Fibroblast of skin of left biceps (primary cell): ENCODE measurements around the gene CLK2.
A peak's percentile ranks its signal among the peaks of the same experiment; 100 is the strongest.

Source experiments
- DNase-seq, 2 experiments: peaks; one replicate each; pipeline ENCODE4 v3.0.0-alpha.2; 2013; ENCODE audit warnings: low read depth in 2 of 2

CLK2 gene

GRCh38 chr1:155273343-155274245, at the start of gene CLK2:
CLK2 (minus strand) TSS chr1:155273504; CDS start chr1:155270977, 2,527 bp downstream.
- DNase-seq: peak; percentile 86

GRCh38 chr1:155322571-155322952, 49.3 kb upstream of the CLK2 start:
- DNase-seq: no peak

- DNase-seq: no peak
These were observed 48.6 kb upstream of the CLK2 start for GRCh38 chr1:155321639-155322503.

- peak in 1 of 2 experiments; percentile 17 for DNase-seq
These were observed 47.6 kb upstream of the CLK2 start, which contains the start of gene RUSC1 for GRCh38 chr1:155320661-155321617. RUSC1 (plus strand) TSS chr1:155320894; CDS start chr1:155321774, 880 bp downstream.

- no peak for DNase-seq
These were observed 46.9 kb upstream of the CLK2 start for GRCh38 chr1:155320252-155320651.

- no peak for DNase-seq
These were observed 46.2 kb upstream of the CLK2 start for GRCh38 chr1:155319536-155319935.

GRCh38 chr1:155318082-155318481, 44.8 kb upstream of the CLK2 start:
- DNase-seq: no peak

- DNase-seq: no peak
These were observed 43.6 kb upstream of the CLK2 start for GRCh38 chr1:155316922-155317321.

GRCh38 chr1:155313261-155313660, 40.0 kb upstream of the CLK2 start:
- no peak for DNase-seq

- DNase-seq: no peak
These were observed 36.2 kb upstream of the CLK2 start for GRCh38 chr1:155309423-155310021.

- DNase-seq: peak; percentile 96
These were observed 35.5 kb upstream of the CLK2 start, which contains the start of gene FDPS for GRCh38 chr1:155308493-155309422. FDPS (plus strand) TSS chr1:155308866; CDS start chr1:155309790, 924 bp downstream.

- peak in 1 of 2 experiments; percentile 12 for DNase-seq
These were observed 34.0 kb upstream of the CLK2 start for GRCh38 chr1:155307247-155307740.

GRCh38 chr1:155305881-155306391, 32.6 kb upstream of the CLK2 start:
- no peak for DNase-seq

- DNase-seq: no peak
These were observed 31.3 kb upstream of the CLK2 start for GRCh38 chr1:155304558-155305063.

- no peak for DNase-seq
These were observed 28.1 kb upstream of the CLK2 start, which contains the start of gene PKLR for GRCh38 chr1:155301342-155301841. PKLR (minus strand) TSS chr1:155301438; CDS start chr1:155301395, 43 bp downstream.

GRCh38 chr1:155300553-155301329, 27.4 kb upstream of the CLK2 start:
- no peak for DNase-seq

GRCh38 chr1:155300024-155300423, 26.7 kb upstream of the CLK2 start:
- DNase-seq: no peak

GRCh38 chr1:155297384-155297783, 24.1 kb upstream of the CLK2 start:
- no peak for DNase-seq
